HG02981 (cell line): Measurements from ENCODE around the gene CYP2A7.
"Not testable (repeated sequence)": the region's sequence is repeated elsewhere in the genome, so short reads cannot be mapped to it uniquely, and the experiment has no call there.

Experiments
- ATAC-seq: cut with Tn5 transposase; IDR thresholded peaks from one replicate; pipeline ENCODE4 v1.9.1; 2021; ENCODE audit warnings: mild to moderate bottlenecking, moderate library complexity; ENCODE audit not compliant: unreplicated experiment

Gene CYP2A7

GRCh38 chr19:40882062-40882461 lies at the start of gene CYP2A7:
CYP2A7 (minus strand) TSS chr19:40882231; CDS start chr19:40882210, 21 bp downstream.
- ATAC-seq: not testable (repeated sequence)

GRCh38 chr19:40930799-40931198 lies 48.8 kb upstream of the CYP2A7 start:
- ATAC-seq: not testable (repeated sequence)

- ATAC-seq: not testable (repeated sequence)
Observed at GRCh38 chr19:40929942-40930341, 47.9 kb upstream of the CYP2A7 start.

- ATAC-seq: no peak
Observed at GRCh38 chr19:40928850-40929249, 46.8 kb upstream of the CYP2A7 start.

GRCh38 chr19:40927567-40927966 lies 45.5 kb upstream of the CYP2A7 start:
- no peak for ATAC-seq

GRCh38 chr19:40926276-40926675 lies 44.2 kb upstream of the CYP2A7 start:
- not testable (repeated sequence) for ATAC-seq

GRCh38 chr19:40923934-40924391 lies 41.9 kb upstream of the CYP2A7 start:
- ATAC-seq: no peak

GRCh38 chr19:40922237-40923160 lies 40.5 kb upstream of the CYP2A7 start:
- ATAC-seq: not testable (repeated sequence)

- no peak for ATAC-seq
Observed at GRCh38 chr19:40921005-40921897, 39.2 kb upstream of the CYP2A7 start.

- no peak for ATAC-seq
Observed at GRCh38 chr19:40920300-40921004, 38.4 kb upstream of the CYP2A7 start.

GRCh38 chr19:40919530-40920299 lies 37.7 kb upstream of the CYP2A7 start:
- ATAC-seq: not testable (repeated sequence)

GRCh38 chr19:40918303-40918702 lies 36.3 kb upstream of the CYP2A7 start:
- not testable (repeated sequence) for ATAC-seq

- no peak for ATAC-seq
Observed at GRCh38 chr19:40908976-40909375, 26.9 kb upstream of the CYP2A7 start.

GRCh38 chr19:40907968-40908735 lies 26.1 kb upstream of the CYP2A7 start:
- ATAC-seq: no peak

GRCh38 chr19:40906512-40906911 lies 24.5 kb upstream of the CYP2A7 start:
- ATAC-seq: no peak

- not testable (repeated sequence) for ATAC-seq
Observed at GRCh38 chr19:40904673-40905156, 22.7 kb upstream of the CYP2A7 start.

GRCh38 chr19:40901975-40902750 lies 20.1 kb upstream of the CYP2A7 start:
- not testable (repeated sequence) for ATAC-seq

- ATAC-seq: not testable (repeated sequence)
Observed at GRCh38 chr19:40900521-40900920, 18.5 kb upstream of the CYP2A7 start.
